Brain microvascular endothelial cell (primary cell): ENCODE data around the gene WDR82.

Source experiments
- DNase-seq: peaks from one replicate; pipeline ENCODE4 v3.0.0-alpha.2; 2020
- H3K27ac ChIP-seq: fragments of 250-450 bp; sonication (Bioruptor Pico); 2 replicates; pipeline ENCODE4 v1.5.1; 2020; ENCODE audit warnings: mild to moderate bottlenecking, moderate library complexity
- H3K27me3 ChIP-seq: fragments of 250-450 bp; sonication (Bioruptor Pico); replicated peaks from 2 replicates; pipeline ENCODE4 v1.5.1; 2020; ENCODE audit warnings: mild to moderate bottlenecking
- H3K36me3 ChIP-seq: fragments of 250-450 bp; sonication (Bioruptor Pico); replicated peaks from 2 replicates; pipeline ENCODE4 v1.5.1; 2020; ENCODE audit warnings: mild to moderate bottlenecking
- H3K4me3 ChIP-seq: 2 replicates; pipeline ENCODE4 v1.5.1; 2011; ENCODE audit warnings: low read depth, mild to moderate bottlenecking, control low read depth, low read length, moderate library complexity
- CTCF ChIP-seq: IDR thresholded peaks from 2 replicates; pipeline ENCODE4 v1.5.1; 2011; ENCODE audit warnings: low read depth, mild to moderate bottlenecking, moderate library complexity, low read length, control low read depth, inconsistent platforms; ENCODE audit errors: missing control alignments
- in situ Hi-C: cut with HindIII; loops from 2 replicates; pipeline ENCODE4 v1.10.0; 2017; ENCODE audit warnings: low sequenced_read_pairs, low pct_ligation_motif_present

The WDR82 gene

GRCh38 chr3:52247409-52248164 is 30.9 kb downstream of the WDR82 start:
- in situ Hi-C loops = no loop called here
- DNase-seq = no peak
- H3K4me3 ChIP-seq = no peak overlapping the region
- no peak for TF ChIP-seq CTCF
- peaks cover 29% of the 10 kb centered on the region for H3K36me3 ChIP-seq
- no peak overlapping the region for H3K27ac ChIP-seq
- no peaks in the 10 kb centered on the region for H3K27me3 ChIP-seq

DNA sequence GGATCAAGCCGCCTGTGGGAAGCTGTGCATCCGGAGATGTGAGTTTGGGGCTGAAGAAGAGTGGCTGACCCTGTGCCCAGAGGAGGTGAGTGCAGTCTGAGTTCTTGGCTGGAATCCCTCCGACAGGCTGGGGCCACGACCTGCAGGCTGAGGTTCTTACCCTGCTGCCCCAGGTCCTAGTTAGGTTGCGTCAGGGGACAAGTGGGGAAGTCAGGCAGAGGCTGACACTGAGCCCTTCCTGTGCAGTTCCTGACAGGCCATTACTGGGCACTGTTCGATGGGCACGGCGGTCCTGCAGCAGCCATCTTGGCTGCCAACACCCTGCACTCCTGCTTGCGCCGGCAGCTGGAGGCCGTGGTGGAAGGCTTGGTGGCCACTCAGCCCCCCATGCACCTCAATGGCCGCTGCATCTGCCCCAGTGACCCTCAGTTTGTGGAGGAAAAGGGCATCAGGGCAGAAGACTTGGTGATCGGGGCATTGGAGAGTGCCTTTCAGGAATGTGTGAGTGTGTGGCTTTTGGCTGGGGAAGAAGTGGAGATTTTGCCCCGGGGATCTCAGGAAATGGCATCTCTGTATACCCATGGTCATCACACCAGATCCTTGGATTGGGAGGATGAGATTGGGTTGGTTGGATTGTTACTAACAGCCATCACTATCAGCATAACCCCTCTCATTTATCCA is 31.6 kb downstream of the WDR82 start:
- in situ Hi-C loops = no loop called here
- DNase-seq = no peak
- Histone ChIP-seq H3K4me3 (no peak overlapping the region), H3K36me3 (peaks cover 21% of the 10 kb centered on the region), H3K27me3 (no peaks in the 10 kb centered on the region), H3K27ac (no peak overlapping the region)
- TF ChIP-seq CTCF = no peak

DNA sequence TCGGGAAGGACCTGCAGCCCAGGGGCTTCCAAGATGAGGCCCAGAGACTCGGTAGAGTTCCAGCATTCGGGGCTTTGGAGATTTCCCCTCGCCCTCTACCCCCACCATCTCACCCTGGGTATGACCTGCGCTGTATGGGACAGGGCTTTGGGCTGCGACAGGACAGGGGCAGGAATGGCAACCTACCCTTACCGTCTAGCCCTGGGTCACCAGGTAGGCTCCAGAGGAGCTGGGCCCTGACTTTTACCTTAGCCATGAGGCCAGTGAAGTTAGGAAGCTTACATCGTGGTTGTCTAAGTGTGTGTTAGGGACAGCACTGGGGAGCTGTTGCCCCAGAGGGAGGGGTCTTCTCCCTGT is 32.2 kb downstream of the WDR82 start:
- DNase-seq = no peak
- TF ChIP-seq CTCF = no peak
- Histone ChIP-seq H3K27ac (no peak overlapping the region), H3K36me3 (peaks cover 19% of the 10 kb centered on the region), H3K4me3 (peak overlapping the region; percentile 56), H3K27me3 (no peaks in the 10 kb centered on the region)
- in situ Hi-C loops = no loop called here

DNA sequence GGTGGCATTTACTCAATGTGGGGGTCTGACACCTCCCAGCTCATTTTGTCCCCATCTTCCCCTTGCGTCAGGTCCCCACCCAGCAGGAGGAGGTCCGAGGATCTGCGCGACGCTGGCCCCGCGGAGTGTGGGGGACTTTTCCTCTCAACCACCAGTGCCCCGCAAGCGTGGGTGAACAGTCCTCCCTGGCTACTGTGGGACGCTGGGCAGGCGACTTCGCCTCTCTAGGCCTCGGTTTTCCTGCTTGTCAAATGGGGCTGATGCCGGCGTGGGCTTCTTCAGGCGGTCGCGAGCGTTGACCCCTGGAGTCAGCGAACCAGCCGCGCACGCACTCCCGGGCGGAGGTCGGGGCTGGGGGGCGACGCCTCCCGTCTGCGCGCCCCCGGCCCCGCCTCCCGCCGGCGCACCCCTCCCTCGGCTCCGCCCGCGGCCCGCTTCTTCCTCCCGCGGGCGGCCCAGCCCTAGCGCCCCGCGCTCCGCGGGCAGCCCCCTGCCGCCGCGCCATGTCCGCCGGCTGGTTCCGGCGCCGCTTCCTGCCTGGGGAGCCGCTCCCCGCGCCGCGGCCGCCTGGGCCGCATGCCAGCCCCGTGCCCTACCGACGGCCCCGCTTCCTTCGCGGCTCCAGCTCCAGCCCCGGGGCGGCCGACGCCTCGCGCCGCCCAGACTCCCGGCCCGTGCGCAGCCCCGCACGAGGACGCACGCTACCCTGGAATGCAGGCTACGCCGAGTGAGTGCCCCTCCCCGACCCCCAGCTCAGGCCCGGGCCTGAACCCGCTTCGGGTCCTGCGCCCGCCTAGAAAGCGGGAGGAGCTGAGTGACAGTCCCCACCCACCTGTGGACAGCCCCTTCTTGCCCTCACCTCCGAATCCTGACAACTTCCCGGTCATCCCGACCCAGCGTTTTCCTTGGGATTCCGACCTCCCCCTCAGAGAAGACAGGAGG is 32.9 kb downstream of the WDR82 start, which contains the start of gene PPM1M:
PPM1M (plus strand) TSS at position 438 of the 942 bp plus-strand sequence; CDS start at position 504, 66 bp downstream.
- H3K4me3 ChIP-seq = peak within 1 kb of the TSS; percentile 57
- H3K36me3 ChIP-seq = peaks cover 19% of the 10 kb centered on the region
- TF ChIP-seq CTCF = no peak
- H3K27me3 ChIP-seq = no peaks in the 10 kb centered on the region
- DNase-seq = no peak
- in situ Hi-C loops = no loop called here
- H3K27ac ChIP-seq = no peak within 1 kb of the TSS

DNA sequence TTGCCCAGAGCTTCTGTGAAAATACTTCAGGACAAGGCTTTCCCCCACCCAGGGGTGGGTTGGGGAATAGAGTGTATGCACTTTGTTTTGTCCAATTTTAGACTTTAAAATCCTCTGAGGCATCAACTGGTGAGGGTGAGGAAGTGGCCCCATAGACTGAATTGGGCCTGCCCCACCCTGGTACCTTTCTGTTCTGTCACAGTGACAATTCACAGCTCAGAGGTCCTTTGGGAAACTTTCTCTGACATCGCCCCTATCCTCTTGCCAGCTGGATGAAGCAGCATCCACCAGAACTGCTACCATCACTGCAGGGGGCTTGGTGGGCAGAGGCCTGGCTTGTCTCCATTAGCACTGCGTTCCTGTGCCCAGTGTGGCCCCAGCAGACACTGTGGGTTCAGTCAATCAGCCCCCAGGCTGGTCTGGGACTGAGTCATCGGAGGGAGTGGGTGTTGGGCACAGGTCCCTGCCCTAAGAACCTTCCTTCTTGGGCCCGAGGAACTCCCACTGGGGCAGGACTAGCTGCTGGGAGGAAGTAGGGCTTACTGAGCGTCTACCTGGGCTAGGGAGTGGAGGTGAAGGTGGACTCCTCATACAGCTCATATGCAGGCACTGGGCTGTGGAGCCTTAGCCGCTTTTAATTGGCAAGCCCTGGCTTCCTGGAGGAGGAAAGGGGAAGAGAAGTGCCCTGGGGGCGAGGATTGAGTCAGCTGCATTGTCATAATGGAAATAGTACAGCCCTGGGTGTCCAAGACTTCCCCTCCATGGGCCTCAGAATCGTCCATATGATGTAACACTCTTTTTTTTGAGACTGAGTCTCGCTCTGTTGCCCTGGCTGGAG is 34.4 kb downstream of the WDR82 start:
- TF ChIP-seq CTCF = no peak
- in situ Hi-C loops = no loop called here
- no peak overlapping the region for H3K4me3 ChIP-seq
- peaks cover 4% of the 10 kb centered on the region for H3K36me3 ChIP-seq
- H3K27me3 ChIP-seq = no peaks in the 10 kb centered on the region
- DNase-seq = no peak
- H3K27ac ChIP-seq = no peak overlapping the region
